HEK293 (cell line): ENCODE measurements around the gene ABCF2.

Source experiments
- CTCF ChIA-PET: fragments of 350-600 bp; formaldehyde crosslinking; extraction: SDS; loops from one replicate; lab custom pipeline; 2021; ENCODE audit warnings: antibody characterized with exemption; lab: Yijun Ruan, JAX
- POLR2A ChIA-PET: fragments of 300-600 bp; formaldehyde crosslinking; extraction: SDS; loops from one replicate; lab custom pipeline; 2020; ENCODE audit warnings: antibody characterized with exemption, inconsistent platforms; lab: Yijun Ruan, JAX
- H3K27ac ChIP-seq: fragments of 200-500 bp; sonication (Bioruptor generic); 2 replicates; pipeline ENCODE4 v1.5.1; 2014; ENCODE audit warnings: low read depth, low read length, control low read depth, inconsistent platforms; ENCODE audit errors: extremely low read depth
- H3K36me3 ChIP-seq, 2 experiments: fragments of 200-500 bp in 1 of 2; sonication (Bioruptor generic) in 1 of 2; 1 replicate in 1 of 2; 2 replicates in 1 of 2; pipeline ENCODE4 v1.5.1; 2014 to 2017; ENCODE audit warnings: inconsistent platforms in 2 of 2, low read length in 2 of 2; ENCODE audit not compliant: control insufficient read depth in 2 of 2, insufficient read depth in 1 of 2
- H3K4me1 ChIP-seq: fragments of 200-500 bp; sonication (Bioruptor generic); 2 replicates; pipeline ENCODE4 v1.5.1; 2014; ENCODE audit warnings: mild to moderate bottlenecking, low read length, inconsistent platforms; ENCODE audit not compliant: control insufficient read depth, insufficient read depth
- H3K4me3 ChIP-seq: 2 replicates; pipeline ENCODE4 v1.5.1; 2011; ENCODE audit warnings: low read depth, mild to moderate bottlenecking, control low read depth, low read length, moderate library complexity
- H3K9me3 ChIP-seq: fragments of 200-500 bp; sonication (Bioruptor generic); 2 replicates; pipeline ENCODE4 v1.5.1; 2014; ENCODE audit warnings: low read depth, low read length, inconsistent platforms; ENCODE audit not compliant: control insufficient read depth, insufficient read depth
- FEZF1 ChIP-seq: fragments of 450-650 bp; formaldehyde crosslinking; IDR thresholded peaks from 2 replicates; pipeline ENCODE4 v1.5.1; 2016; ENCODE audit warnings: missing biosample characterization, missing genetic modification characterization
- GLIS2 ChIP-seq: fragments of 450-650 bp; formaldehyde crosslinking; IDR thresholded peaks from 2 replicates; pipeline ENCODE4 v1.5.1; 2016; ENCODE audit warnings: missing biosample characterization, missing genetic modification characterization
- KLF16 ChIP-seq: fragments of 450-650 bp; formaldehyde crosslinking; IDR thresholded peaks from 2 replicates; pipeline ENCODE4 v1.5.1; 2017; ENCODE audit warnings: missing biosample characterization, missing genetic modification characterization
- TCF7L2 ChIP-seq: IDR thresholded peaks from 2 replicates; pipeline ENCODE4 v1.6.1; 2011; ENCODE audit warnings: low read depth, mild to moderate bottlenecking, inconsistent platforms, low read length, moderate library complexity, borderline replicate concordance
- YY1 ChIP-seq: fragments of 450-650 bp; formaldehyde crosslinking; IDR thresholded peaks from 2 replicates; pipeline ENCODE4 v1.5.1; 2018; ENCODE audit warnings: missing biosample characterization, missing genetic modification characterization
- ZIC2 ChIP-seq: fragments of 450-650 bp; formaldehyde crosslinking; IDR thresholded peaks from 2 replicates; pipeline ENCODE4 v1.5.1; 2016; ENCODE audit warnings: missing biosample characterization, missing genetic modification characterization
- ZNF138 ChIP-seq: fragments of 450-650 bp; formaldehyde crosslinking; IDR thresholded peaks from 2 replicates; pipeline ENCODE4 v1.5.1; 2016; ENCODE audit warnings: missing biosample characterization, missing genetic modification characterization, borderline replicate concordance
- ZNF26 ChIP-seq: fragments of 450-650 bp; formaldehyde crosslinking; IDR thresholded peaks from 2 replicates; pipeline ENCODE4 v1.5.1; 2016; ENCODE audit warnings: missing biosample characterization, missing genetic modification characterization
- ZNF335 ChIP-seq: fragments of 450-650 bp; formaldehyde crosslinking; conservative IDR thresholded peaks from 2 replicates; pipeline ENCODE4 v1.5.1; 2016; ENCODE audit warnings: missing biosample characterization, missing genetic modification characterization
- ZNF341 ChIP-seq: fragments of 450-650 bp; formaldehyde crosslinking; IDR thresholded peaks from 2 replicates; pipeline ENCODE4; 2016; ENCODE audit warnings: low read depth, missing biosample characterization, missing genetic modification characterization
- ZNF610 ChIP-seq: fragments of 450-650 bp; formaldehyde crosslinking; IDR thresholded peaks from 2 replicates; pipeline ENCODE4 v1.5.1; 2016; ENCODE audit warnings: missing biosample characterization, missing genetic modification characterization, borderline replicate concordance
- ZNF777 ChIP-seq: fragments of 450-650 bp; formaldehyde crosslinking; IDR thresholded peaks from 2 replicates; pipeline ENCODE4 v1.5.1; 2017; ENCODE audit warnings: missing biosample characterization, missing genetic modification characterization, borderline replicate concordance
- TF ChIP-seq, protein P1 (sequence below): fragments of 450-650 bp; formaldehyde crosslinking; IDR thresholded peaks from 2 replicates; pipeline ENCODE4 v1.5.1; 2016; ENCODE audit warnings: missing biosample characterization, missing genetic modification characterization
- TF ChIP-seq, protein P2 (sequence below): fragments of 450-650 bp; formaldehyde crosslinking; IDR thresholded peaks from 2 replicates; pipeline ENCODE4 v1.5.1; 2017; ENCODE audit warnings: missing biosample characterization, mild to moderate bottlenecking, missing genetic modification characterization, moderate library complexity

Gene ABCF2

GRCh38 chr7:151274936-151275812 lies 48.2 kb upstream of the ABCF2 start:
- H3K9me3 ChIP-seq: no peaks in the 10 kb centered on the region
- peaks cover 0 to 8% of the 10 kb centered on the region in 2 experiments; a peak in 1 of 3 replicates for H3K36me3 ChIP-seq
- H3K4me1 ChIP-seq: no peaks in the 10 kb centered on the region
- no peak overlapping the region for H3K4me3 ChIP-seq
- CTCF ChIA-PET: interaction anchor here (1.1 to 1.6 kb wide), 2 partner anchors 8 to 31 kb away, joined by 4 to 5 read pairs; no protein-coding TSS in a partner anchor
- H3K27ac ChIP-seq: no peak overlapping the region
- TF ChIP-seq ZNF335: 0 out of 2 replicates have a peak, but pooled peaks have one; percentile 11
- no peak for TF ChIP-seq ZNF26 (tag by site-specific recombination)
- no peak for TF ChIP-seq TCF7L2
- no peak for TF ChIP-seq GLIS2 (tag by site-specific recombination)
- TF ChIP-seq, protein P1, sequence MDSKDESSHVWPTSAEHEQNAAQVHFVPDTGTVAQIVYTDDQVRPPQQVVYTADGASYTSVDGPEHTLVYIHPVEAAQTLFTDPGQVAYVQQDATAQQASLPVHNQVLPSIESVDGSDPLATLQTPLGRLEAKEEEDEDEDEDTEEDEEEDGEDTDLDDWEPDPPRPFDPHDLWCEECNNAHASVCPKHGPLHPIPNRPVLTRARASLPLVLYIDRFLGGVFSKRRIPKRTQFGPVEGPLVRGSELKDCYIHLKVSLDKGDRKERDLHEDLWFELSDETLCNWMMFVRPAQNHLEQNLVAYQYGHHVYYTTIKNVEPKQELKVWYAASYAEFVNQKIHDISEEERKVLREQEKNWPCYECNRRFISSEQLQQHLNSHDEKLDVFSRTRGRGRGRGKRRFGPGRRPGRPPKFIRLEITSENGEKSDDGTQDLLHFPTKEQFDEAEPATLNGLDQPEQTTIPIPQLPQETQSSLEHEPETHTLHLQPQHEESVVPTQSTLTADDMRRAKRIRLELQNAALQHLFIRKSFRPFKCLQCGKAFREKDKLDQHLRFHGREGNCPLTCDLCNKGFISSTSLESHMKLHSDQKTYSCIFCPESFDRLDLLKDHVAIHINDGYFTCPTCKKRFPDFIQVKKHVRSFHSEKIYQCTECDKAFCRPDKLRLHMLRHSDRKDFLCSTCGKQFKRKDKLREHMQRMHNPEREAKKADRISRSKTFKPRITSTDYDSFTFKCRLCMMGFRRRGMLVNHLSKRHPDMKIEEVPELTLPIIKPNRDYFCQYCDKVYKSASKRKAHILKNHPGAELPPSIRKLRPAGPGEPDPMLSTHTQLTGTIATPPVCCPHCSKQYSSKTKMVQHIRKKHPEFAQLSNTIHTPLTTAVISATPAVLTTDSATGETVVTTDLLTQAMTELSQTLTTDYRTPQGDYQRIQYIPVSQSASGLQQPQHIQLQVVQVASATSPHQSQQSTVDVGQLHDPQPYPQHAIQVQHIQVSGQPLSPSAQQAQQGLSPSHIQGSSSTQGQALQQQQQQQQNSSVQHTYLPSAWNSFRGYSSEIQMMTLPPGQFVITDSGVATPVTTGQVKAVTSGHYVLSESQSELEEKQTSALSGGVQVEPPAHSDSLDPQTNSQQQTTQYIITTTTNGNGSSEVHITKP: no peak
- no peak for TF ChIP-seq ZNF610 (tag by site-specific recombination)
- TF ChIP-seq FEZF1: no peak
- POLR2A ChIA-PET: no interaction called here

- ChIA-PET CTCF (interaction anchor here (1.6 kb wide), 1 partner anchor 31 kb away, joined by 5 read pairs; no protein-coding TSS in a partner anchor), POLR2A (no interaction called here)
- Histone ChIP-seq H3K27ac (no peak overlapping the region), H3K4me1 (no peaks in the 10 kb centered on the region), H3K9me3 (no peaks in the 10 kb centered on the region), H3K4me3 (no peak overlapping the region), H3K36me3 (peaks cover 0 to 8% of the 10 kb centered on the region in 2 experiments; a peak in 1 of 3 replicates)
- TF ChIP-seq ZNF341 (tag by site-specific recombination): peak; percentile 68
- TF ChIP-seq YY1 (tag by site-specific recombination): no peak
- 0 out of 2 replicates have a peak, but pooled peaks have one; percentile 30 for TF ChIP-seq ZIC2 (tag by site-specific recombination)
These were observed 47.4 kb upstream of the ABCF2 start for GRCh38 chr7:151274396-151274795.

GRCh38 chr7:151273651-151274390 lies 46.8 kb upstream of the ABCF2 start:
- Histone ChIP-seq H3K27ac (no peak overlapping the region), H3K4me1 (no peaks in the 10 kb centered on the region), H3K36me3 (peaks cover 0 to 8% of the 10 kb centered on the region in 2 experiments; a peak in 1 of 3 replicates), H3K9me3 (no peaks in the 10 kb centered on the region), H3K4me3 (no peak overlapping the region)
- POLR2A ChIA-PET: no interaction called here
- CTCF ChIA-PET: interaction anchor here (1.6 kb wide), 1 partner anchor 30 kb away, joined by 5 read pairs; no protein-coding TSS in a partner anchor
- TF ChIP-seq, protein P2, sequence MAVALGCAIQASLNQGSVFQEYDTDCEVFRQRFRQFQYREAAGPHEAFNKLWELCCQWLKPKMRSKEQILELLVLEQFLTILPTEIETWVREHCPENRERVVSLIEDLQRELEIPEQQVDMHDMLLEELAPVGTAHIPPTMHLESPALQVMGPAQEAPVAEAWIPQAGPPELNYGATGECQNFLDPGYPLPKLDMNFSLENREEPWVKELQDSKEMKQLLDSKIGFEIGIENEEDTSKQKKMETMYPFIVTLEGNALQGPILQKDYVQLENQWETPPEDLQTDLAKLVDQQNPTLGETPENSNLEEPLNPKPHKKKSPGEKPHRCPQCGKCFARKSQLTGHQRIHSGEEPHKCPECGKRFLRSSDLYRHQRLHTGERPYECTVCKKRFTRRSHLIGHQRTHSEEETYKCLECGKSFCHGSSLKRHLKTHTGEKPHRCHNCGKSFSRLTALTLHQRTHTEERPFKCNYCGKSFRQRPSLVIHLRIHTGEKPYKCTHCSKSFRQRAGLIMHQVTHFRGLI: 0 out of 2 replicates have a peak, but pooled peaks have one; percentile 30
- no peak for TF ChIP-seq KLF16 (tag by site-specific recombination)
- TF ChIP-seq ZNF138: no peak
- TF ChIP-seq ZNF777 (tag by site-specific recombination): no peak
